Omental fat pad (tissue), 4 donors: ENCODE data around the gene WDR27. TPM values are rescaled to one million over a fixed set of nuclear protein-coding genes. Genes with fewer than 3 reads are reported as not detected.

Source experiments
- ATAC-seq: fragments of 150-250 bp; one replicate; pipeline ENCODE4 v1.9.1; 2016; ENCODE audit warnings: mild to moderate bottlenecking, moderate library complexity; ENCODE audit not compliant: low FRiP score
- DNase-seq: peaks from one replicate; pipeline ENCODE4 v3.0.0-alpha.2; 2019; ENCODE audit warnings: low spot score
- total RNA-seq, 4 donors: library from RNA; depleted of rRNA; stranded (reverse); fragments of >200 nt; gene quantifications; one replicate each; pipeline ENCODE4 v1.1.0, GENCODE V29; 2016
- TF ChIP-seq, protein P1 (sequence below), 3 donors: fragments of 450-650 bp; IDR thresholded peaks; one replicate each; pipeline ENCODE4 v1.5.1; 2016 to 2017; ENCODE audit warnings: antibody characterized with exemption in 3 of 3, mild to moderate bottlenecking in 3 of 3, moderate library complexity in 2 of 3

WDR27 gene
- total RNA-seq, 4 donors from 2014 or later = 18.9 to 35.9 (median 21.7) TPM

- DNase-seq (no peak), ATAC-seq (no peak)
- TF ChIP-seq, protein P1, sequence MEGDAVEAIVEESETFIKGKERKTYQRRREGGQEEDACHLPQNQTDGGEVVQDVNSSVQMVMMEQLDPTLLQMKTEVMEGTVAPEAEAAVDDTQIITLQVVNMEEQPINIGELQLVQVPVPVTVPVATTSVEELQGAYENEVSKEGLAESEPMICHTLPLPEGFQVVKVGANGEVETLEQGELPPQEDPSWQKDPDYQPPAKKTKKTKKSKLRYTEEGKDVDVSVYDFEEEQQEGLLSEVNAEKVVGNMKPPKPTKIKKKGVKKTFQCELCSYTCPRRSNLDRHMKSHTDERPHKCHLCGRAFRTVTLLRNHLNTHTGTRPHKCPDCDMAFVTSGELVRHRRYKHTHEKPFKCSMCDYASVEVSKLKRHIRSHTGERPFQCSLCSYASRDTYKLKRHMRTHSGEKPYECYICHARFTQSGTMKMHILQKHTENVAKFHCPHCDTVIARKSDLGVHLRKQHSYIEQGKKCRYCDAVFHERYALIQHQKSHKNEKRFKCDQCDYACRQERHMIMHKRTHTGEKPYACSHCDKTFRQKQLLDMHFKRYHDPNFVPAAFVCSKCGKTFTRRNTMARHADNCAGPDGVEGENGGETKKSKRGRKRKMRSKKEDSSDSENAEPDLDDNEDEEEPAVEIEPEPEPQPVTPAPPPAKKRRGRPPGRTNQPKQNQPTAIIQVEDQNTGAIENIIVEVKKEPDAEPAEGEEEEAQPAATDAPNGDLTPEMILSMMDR (IDR thresholded peaks at IDR 0.05) = no peak
Observed at GRCh38 chr6:169545982-169546381, 155.8 kb downstream of the WDR27 start.

DNA sequence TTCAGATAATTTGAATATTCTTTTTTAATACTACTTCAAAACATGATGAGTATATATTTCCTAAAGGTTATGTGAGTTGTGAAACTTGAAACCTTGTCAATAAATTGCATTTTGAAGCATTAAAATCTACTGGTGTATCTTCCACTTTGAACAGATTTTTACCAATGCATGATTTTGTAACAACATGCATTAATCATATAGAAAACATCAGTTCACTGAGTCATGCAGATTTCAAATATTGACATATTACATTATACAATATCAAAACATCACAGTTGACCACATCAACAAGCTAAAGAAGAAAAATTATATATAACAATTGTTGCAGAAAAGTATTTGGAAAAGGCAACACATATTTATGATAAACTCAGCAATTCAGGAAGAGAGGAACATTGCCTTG lies 158.1 kb downstream of the WDR27 start:
- DNase-seq (no peak), ATAC-seq (no peak)
- TF ChIP-seq, protein P1 (IDR thresholded peaks at IDR 0.05) = no peak

GRCh38 chr6:169542491-169542890 lies 159.3 kb downstream of the WDR27 start:
- ATAC-seq (no peak), DNase-seq (no peak)
- TF ChIP-seq, protein P1 (IDR thresholded peaks at IDR 0.05) = no peak

DNA sequence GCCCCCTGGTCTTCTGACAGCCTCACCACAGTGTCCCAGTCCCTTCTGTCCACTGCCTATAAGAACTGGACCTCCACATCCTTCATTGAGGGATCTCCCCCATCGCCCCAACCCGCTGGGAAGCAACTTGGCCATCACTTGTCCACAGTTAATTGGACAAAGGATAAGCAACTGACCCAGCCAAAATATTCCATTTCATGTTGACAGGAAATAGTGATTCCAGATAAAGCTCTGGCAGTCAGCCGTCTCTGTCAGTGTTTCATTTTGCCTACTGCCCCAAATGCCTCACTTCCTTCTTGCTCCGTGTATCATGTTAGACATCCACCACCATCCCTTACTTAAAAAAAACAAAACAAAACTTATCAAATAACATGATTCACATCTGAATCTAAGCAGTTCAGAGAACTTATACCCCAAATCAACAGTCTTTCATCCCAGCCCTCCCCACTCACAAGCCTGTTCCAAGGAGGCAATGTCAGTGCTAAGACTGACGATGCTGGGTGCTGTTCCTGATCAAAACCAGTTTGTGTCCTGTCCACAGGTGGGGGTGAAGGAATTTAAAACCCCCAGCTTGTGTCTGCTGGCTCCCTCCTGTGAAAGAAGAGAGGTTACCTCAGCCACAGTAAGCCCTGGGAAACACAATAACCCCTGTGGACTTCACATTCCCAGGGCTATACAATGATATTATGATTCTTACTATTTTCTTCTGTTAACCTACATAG lies 162.5 kb downstream of the WDR27 start:
- DNase-seq (no peak), ATAC-seq (no peak)
- TF ChIP-seq, protein P1 (IDR thresholded peaks at IDR 0.05) = no peak

- DNase-seq = no peak
- ATAC-seq = no peak
- TF ChIP-seq, protein P1 (IDR thresholded peaks at IDR 0.05) = no peak
Observed at GRCh38 chr6:169536446-169537170, 165.2 kb downstream of the WDR27 start.

- DNase-seq (no peak), ATAC-seq (no peak)
- TF ChIP-seq, protein P1 (IDR thresholded peaks at IDR 0.05) = no peak
Observed at GRCh38 chr6:169534039-169534421, 167.8 kb downstream of the WDR27 start.
